HFF-Myc (cell line): ENCODE measurements around the gene ABLIM3.

ENCODE experiments used
- DNase-seq: peaks from one replicate; pipeline ENCODE4 v3.0.0-alpha.2; 2011; ENCODE audit warnings: low read depth; ENCODE audit errors: extremely low read depth
- H3K4me3 ChIP-seq: replicated peaks from 2 replicates; pipeline ENCODE4 v1.5.1; 2011; ENCODE audit warnings: low read depth, mild to moderate bottlenecking, control low read depth, low read length
- TF ChIP-seq, protein P1 (sequence below): IDR thresholded peaks from 2 replicates; pipeline ENCODE4 v1.5.1; 2012; ENCODE audit warnings: mild to moderate bottlenecking, low read depth, low read length, control low read depth; ENCODE audit errors: missing control alignments

Gene ABLIM3

DNA sequence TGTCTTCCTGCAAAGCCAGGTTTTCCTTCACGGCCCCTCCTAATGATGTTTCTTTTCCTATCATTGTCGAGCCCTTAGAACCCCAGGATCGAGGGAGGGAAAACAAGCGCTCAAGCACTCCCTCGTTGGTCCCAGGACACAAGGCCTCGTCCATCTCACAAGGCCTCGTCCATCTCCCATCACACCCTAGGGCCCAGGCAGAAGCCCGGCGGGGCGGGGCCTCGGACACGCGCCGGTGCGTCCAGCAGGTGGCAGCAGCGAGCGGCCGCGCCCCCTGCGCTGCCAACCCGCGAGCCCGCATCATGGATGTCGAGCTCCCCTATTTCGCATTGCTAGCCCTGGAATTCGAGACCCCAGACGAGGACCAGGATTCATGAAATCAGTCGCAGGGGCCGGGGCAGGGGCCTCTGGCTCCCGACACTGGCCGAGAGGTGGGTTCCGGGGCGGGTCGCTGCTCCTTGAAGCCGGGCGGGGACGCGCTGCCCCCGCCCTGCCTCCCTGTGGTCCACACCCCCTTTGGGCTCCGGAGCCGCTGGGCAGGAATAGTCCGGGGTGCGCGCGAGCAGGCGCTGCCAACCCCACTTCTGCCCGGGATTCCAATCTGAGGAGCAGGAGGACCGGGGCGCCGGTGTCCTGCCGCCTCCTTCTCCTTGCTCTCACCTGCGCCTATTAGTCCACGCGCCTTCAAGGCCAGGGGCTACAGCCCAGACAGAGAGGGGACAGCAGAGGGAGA, at the start of gene ABLIM3:
Gene ABLIM3 (plus strand): TSS at position 270 of the 733 bp plus-strand sequence. CDS start 603 bp downstream, outside the sequence.
- no peak for DNase-seq
- peak within 1 kb of the TSS; percentile 75 for H3K4me3 ChIP-seq
- TF ChIP-seq, protein P1, sequence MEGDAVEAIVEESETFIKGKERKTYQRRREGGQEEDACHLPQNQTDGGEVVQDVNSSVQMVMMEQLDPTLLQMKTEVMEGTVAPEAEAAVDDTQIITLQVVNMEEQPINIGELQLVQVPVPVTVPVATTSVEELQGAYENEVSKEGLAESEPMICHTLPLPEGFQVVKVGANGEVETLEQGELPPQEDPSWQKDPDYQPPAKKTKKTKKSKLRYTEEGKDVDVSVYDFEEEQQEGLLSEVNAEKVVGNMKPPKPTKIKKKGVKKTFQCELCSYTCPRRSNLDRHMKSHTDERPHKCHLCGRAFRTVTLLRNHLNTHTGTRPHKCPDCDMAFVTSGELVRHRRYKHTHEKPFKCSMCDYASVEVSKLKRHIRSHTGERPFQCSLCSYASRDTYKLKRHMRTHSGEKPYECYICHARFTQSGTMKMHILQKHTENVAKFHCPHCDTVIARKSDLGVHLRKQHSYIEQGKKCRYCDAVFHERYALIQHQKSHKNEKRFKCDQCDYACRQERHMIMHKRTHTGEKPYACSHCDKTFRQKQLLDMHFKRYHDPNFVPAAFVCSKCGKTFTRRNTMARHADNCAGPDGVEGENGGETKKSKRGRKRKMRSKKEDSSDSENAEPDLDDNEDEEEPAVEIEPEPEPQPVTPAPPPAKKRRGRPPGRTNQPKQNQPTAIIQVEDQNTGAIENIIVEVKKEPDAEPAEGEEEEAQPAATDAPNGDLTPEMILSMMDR, result peak; percentile 91

DNA sequence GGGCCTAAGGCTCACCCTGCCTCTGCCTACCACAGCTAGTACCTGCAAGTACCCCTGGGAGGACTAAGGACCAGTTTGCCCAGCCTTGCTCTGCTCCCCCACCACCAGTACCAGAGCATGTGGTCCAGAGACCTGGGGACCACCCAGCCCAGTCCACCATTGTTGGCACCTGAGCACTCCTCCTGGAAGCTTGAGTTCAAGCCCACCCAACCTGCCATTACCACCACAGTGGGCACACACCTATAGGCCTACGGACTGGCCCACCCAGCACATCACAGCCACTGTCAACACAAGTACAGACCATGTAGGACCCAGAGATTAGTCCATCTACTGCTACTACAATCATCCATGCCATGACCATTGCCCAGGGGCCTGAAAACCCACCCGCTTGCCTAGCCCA, 47.7 kb upstream of the ABLIM3 start:
- H3K4me3 ChIP-seq, result no peak overlapping the region
- DNase-seq, result no peak
- TF ChIP-seq, protein P1, result no peak

DNA sequence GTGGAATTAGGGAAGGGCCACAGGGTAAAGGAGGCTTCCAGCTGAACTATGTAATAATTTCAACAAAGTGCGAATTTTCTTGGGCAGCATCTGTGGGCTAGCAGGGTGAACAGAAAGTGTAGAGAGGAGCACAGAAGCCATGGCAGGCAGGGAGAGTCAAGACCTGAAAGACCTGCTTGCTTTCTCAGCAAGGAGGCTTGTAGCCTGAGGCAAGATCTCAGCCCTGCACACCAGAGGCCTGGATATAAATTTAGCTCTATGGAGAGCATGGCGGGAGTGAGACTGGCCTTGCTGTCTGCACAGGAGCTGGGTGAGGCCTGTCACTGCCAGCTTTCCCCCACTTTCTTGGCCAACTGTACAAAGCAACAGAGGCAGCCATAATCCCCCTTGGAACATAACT, 46.3 kb upstream of the ABLIM3 start:
- no peak overlapping the region for H3K4me3 ChIP-seq
- DNase-seq, result no peak
- TF ChIP-seq, protein P1, result no peak

DNA sequence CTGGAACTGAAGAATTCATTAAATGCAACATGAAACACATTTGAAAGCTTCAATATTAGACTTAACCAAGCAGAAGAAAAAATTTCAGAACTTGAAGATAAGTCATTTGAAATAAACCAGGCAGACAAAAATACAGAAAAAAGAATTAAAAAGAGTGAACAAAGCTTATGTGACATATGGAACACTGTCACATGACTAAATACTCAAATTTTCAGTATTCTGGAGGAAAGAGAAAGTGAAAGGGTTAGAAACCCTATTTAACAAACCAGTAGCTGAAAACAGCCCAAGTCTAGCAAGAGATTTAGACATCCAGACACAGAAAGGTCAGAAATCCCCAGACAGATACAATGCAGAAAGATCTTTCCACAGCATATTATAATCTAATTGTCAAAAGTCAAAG, 41.4 kb upstream of the ABLIM3 start:
- no peak overlapping the region for H3K4me3 ChIP-seq
- TF ChIP-seq, protein P1, result no peak
- no peak for DNase-seq

DNA sequence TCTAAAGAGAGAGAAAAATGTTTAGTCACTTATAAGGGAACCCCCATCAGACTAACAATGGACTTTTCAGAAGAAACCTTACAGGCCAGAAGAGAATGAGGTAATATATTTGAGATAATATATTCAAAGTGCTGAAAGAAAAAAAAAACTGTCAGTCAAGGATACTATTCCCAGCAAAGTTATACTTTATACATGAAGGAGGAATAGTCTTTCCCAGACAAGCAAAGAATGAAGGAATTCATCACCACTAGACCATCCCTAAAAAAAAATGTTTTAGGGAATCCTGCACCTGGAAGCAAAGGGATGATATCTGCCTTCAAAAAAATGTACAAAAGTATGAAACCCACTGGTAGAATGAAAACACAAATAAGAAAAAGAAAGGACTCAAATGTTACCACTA, 41.0 kb upstream of the ABLIM3 start:
- no peak for DNase-seq
- no peak overlapping the region for H3K4me3 ChIP-seq
- TF ChIP-seq, protein P1, result no peak

DNA sequence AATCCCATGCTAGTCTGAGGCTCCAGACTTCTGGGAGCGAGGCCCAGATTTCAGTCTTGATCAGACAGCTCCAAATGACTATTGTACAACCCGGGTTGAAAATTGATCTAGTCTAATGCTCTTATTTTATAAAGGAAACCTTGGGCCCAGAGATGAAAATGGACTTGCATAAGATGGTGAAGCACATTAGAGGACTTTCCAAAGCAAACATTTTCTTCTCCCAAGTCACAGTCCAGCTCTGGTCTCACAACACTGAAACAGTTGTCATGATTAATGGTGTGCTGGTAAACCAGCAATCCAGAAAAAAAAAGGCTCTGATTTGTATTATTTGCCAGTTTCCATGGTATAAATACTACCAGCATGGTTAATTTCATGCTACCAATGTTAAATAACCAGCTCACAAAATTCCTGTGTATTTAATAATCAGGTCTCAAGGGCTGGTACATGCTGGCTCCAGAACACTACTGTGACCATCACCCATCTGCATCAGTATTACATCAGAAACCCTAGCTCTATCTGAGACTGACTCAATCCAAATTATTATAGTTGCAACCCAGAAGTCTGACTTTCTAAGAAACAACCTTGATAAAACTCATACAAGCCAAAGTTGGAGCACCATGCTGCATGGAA, 32.5 kb upstream of the ABLIM3 start:
- no peak overlapping the region for H3K4me3 ChIP-seq
- TF ChIP-seq, protein P1, result no peak
- DNase-seq, result no peak
